Tibial artery (tissue), 4 donors: ENCODE measurements around the gene CFAP61.
A peak's percentile ranks its signal among the peaks of the same experiment; 100 is the strongest.

Experiments
- DNase-seq, 2 donors: peaks; one replicate each; pipeline ENCODE4 v3.0.0-alpha.2; 2019
- H3K27ac ChIP-seq, 2 donors: fragments of 200-600 bp; sonication (generic) in 1 of 2; 1 replicate in 1 of 2; 2 replicates in 1 of 2; pipeline ENCODE4 v1.5.1; 2018 to 2019; ENCODE audit warnings: mild to moderate bottlenecking in 1 of 2
- H3K27me3 ChIP-seq, 2 donors: fragments of 200-600 bp; sonication (generic) in 1 of 2; one replicate each; pipeline versions ENCODE4 v1.5.1 to v1.6.0; 2016 to 2019
- H3K36me3 ChIP-seq, 3 donors: fragments of 200-600 bp; sonication (generic) in 2 of 3; one replicate each; pipeline ENCODE4 v1.5.1; 2016 to 2019; ENCODE audit warnings: mild to moderate bottlenecking in 2 of 3
- H3K4me1 ChIP-seq, 4 donors: fragments of 200-600 bp; sonication (generic) in 2 of 4; 1 replicate in 3 of 4; 2 replicates in 1 of 4; pipeline ENCODE4 v1.5.1; 2016 to 2019
- H3K4me3 ChIP-seq, 2 donors: fragments of 200-600 bp; sonication (generic) in 1 of 2; 1 replicate in 1 of 2; 2 replicates in 1 of 2; pipeline ENCODE4 v1.5.1; 2018 to 2019; ENCODE audit warnings: mild to moderate bottlenecking in 2 of 2
- H3K9me3 ChIP-seq, 3 donors: fragments of 200-600 bp; sonication (generic) in 1 of 3; one replicate each; pipeline ENCODE4 v1.5.1; 2016 to 2019
- intact Hi-C: fragments of 100-400 bp; cut with DNase I; formaldehyde crosslinking; loops from one replicate; pipeline ENCODE4 v1.15.0; 2023; ENCODE audit warnings: low total_unique reads
- TF ChIP-seq, protein P1 (sequence below), 2 experiments: fragments of 200-600 bp in 1 of 2; fragments of 450-650 bp in 1 of 2; IDR thresholded peaks; one replicate each; pipeline ENCODE4 v1.5.1; 2017 to 2019; ENCODE audit warnings: antibody characterized with exemption in 2 of 2, mild to moderate bottlenecking in 1 of 2, moderate library complexity in 1 of 2

The CFAP61 gene

DNA sequence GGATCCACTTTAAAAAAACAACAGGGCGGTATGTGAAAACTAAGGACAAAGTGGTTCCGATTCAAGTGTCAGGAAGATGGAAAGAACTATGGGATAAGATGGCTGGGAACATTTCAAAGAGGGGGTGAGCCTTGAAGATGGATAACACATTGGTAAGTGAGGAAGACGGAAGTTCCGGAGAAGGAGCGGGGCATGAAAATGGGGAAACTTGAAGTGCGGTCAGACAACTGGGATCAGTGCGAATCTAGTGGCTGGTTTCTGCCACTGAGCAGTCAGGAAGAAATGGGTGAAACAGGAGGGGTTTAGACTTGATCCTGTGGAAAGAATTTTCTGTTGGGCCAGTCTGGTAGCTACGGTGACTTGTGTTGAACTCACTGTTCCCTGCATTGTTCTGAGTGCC lies 34.0 kb upstream of the CFAP61 start:
- no peaks in the 10 kb centered on the region for H3K9me3 ChIP-seq
- no peaks in the 10 kb centered on the region for H3K27me3 ChIP-seq
- TF ChIP-seq, protein P1, sequence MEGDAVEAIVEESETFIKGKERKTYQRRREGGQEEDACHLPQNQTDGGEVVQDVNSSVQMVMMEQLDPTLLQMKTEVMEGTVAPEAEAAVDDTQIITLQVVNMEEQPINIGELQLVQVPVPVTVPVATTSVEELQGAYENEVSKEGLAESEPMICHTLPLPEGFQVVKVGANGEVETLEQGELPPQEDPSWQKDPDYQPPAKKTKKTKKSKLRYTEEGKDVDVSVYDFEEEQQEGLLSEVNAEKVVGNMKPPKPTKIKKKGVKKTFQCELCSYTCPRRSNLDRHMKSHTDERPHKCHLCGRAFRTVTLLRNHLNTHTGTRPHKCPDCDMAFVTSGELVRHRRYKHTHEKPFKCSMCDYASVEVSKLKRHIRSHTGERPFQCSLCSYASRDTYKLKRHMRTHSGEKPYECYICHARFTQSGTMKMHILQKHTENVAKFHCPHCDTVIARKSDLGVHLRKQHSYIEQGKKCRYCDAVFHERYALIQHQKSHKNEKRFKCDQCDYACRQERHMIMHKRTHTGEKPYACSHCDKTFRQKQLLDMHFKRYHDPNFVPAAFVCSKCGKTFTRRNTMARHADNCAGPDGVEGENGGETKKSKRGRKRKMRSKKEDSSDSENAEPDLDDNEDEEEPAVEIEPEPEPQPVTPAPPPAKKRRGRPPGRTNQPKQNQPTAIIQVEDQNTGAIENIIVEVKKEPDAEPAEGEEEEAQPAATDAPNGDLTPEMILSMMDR (IDR thresholded peaks at IDR 0.05) = no peak
- intact Hi-C loops = loop anchor here (5.0 kb wide), 1 partner anchor 34 kb away; the partner anchor contains the start of genes CFAP61 and CRNKL1
- H3K4me1 ChIP-seq = peaks cover 0 to 35% (median 24%) of the 10 kb centered on the region in 4 donors
- peak overlapping the region; percentile 80 to 97 for H3K4me3 ChIP-seq
- H3K27ac ChIP-seq = no peak overlapping the region
- peaks cover 0 to 11% (median 0%) of the 10 kb centered on the region in 3 donors for H3K36me3 ChIP-seq
- no peak for DNase-seq

DNA sequence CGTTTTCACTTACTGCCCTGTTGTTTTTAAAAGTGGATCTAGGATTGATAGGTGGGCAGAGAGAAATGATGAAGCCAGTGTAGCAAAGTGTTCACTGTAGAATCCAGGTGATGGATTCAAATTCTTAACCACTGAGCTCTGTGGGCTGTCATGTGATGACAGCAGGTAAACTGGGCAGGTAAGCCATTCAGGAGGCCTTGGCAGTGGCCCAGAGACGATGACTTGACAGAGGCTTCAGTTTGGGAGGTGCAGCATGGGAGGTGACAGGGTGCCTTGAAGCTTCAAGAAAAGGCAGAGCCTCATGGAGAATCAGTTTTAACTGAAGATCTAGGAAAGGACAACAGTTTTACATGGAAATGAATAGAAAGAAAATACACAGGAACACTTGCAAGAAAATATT lies 33.2 kb upstream of the CFAP61 start:
- DNase-seq = no peak
- Histone ChIP-seq H3K27me3 (no peaks in the 10 kb centered on the region), H3K36me3 (peaks cover 0 to 12% (median 0%) of the 10 kb centered on the region in 3 donors), H3K9me3 (no peaks in the 10 kb centered on the region), H3K4me3 (no peak overlapping the region), H3K4me1 (peaks cover 0 to 35% (median 24%) of the 10 kb centered on the region in 4 donors), H3K27ac (no peak overlapping the region)
- intact Hi-C loops = loop anchor here (5.0 kb wide), 1 partner anchor 33 kb away; the partner anchor contains the start of genes CFAP61 and CRNKL1
- TF ChIP-seq, protein P1 (IDR thresholded peaks at IDR 0.05) = no peak

DNA sequence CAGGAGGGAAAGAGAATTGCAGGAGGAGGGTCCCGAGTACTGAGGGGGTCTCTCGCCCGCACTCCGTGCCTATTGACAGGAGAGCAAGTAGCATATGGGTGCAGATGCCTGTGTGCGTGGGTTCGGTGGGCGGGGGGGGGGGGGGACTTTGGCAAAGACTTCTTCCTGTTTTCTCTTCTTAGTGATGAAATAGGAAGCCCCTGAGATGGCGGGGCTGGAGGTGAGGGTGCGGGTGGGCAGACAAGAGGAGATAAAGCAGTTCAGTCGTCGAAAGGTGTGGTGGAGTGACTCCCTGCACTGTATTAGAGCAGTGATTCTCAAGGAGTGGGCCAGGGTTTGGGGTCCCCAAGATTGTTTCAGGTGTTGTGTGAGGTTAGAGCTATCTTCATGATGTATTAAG lies 31.4 kb upstream of the CFAP61 start:
- Histone ChIP-seq H3K36me3 (peaks cover 0 to 13% (median 0%) of the 10 kb centered on the region in 3 donors), H3K27me3 (no peaks in the 10 kb centered on the region), H3K27ac (no peak overlapping the region), H3K4me1 (peaks cover 0 to 35% (median 24%) of the 10 kb centered on the region in 4 donors), H3K4me3 (no peak overlapping the region), H3K9me3 (no peaks in the 10 kb centered on the region)
- intact Hi-C loops = no loop called here
- TF ChIP-seq, protein P1 (IDR thresholded peaks at IDR 0.05) = no peak
- DNase-seq = no peak

DNA sequence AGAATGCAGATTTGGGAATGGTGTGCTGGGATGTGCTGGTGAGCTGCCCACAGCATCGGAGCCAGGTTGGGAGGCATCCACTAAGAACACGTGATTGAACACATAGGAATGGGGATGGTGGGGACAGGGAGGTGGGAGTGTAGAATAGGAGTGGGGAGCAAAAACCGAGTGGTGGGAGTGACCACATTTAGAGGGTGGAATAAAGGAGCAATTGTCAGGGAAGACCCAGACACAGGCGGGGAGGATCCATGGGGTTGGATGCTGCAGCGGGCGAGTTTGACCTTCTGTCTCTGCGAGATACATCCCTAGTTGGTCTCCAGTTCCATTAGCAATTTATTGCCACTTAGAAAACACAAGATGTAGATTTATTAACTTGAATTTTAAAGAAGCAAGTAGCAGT lies 30.5 kb upstream of the CFAP61 start:
- no peak for DNase-seq
- H3K27me3 ChIP-seq = no peaks in the 10 kb centered on the region
- H3K4me3 ChIP-seq = no peak overlapping the region
- peaks cover 0 to 22% (median 5%) of the 10 kb centered on the region in 3 donors for H3K36me3 ChIP-seq
- TF ChIP-seq, protein P1 (IDR thresholded peaks at IDR 0.05) = no peak
- no peak overlapping the region for H3K27ac ChIP-seq
- H3K9me3 ChIP-seq = no peaks in the 10 kb centered on the region
- H3K4me1 ChIP-seq = peaks cover 0 to 39% (median 28%) of the 10 kb centered on the region in 4 donors
- intact Hi-C loops = no loop called here

DNA sequence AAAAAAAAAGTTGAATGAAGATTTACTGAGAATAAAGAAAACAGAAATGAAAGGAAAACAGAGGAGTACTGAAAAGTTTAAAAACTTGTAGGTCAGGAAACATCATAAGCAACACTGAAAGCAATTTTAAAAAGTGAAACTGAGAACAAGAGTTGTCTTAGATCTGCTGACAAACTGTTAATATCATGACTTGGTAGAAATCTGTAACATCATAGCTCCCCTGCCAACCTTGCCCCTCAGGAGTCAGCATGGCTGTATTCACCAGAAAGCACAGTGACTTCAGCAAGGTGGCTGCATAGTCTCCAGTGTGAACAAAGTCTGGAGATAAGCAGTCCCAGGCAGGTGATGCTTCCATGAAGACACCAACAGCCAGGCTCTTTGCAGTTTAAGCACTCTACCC lies 29.8 kb upstream of the CFAP61 start:
- Histone ChIP-seq H3K9me3 (no peaks in the 10 kb centered on the region), H3K4me1 (peaks cover 0 to 44% (median 29%) of the 10 kb centered on the region in 4 donors), H3K27me3 (no peaks in the 10 kb centered on the region), H3K36me3 (peaks cover 0 to 22% (median 11%) of the 10 kb centered on the region in 3 donors), H3K4me3 (no peak overlapping the region), H3K27ac (no peak overlapping the region)
- no peak for DNase-seq
- intact Hi-C loops = no loop called here
- TF ChIP-seq, protein P1 (IDR thresholded peaks at IDR 0.05) = no peak

DNA sequence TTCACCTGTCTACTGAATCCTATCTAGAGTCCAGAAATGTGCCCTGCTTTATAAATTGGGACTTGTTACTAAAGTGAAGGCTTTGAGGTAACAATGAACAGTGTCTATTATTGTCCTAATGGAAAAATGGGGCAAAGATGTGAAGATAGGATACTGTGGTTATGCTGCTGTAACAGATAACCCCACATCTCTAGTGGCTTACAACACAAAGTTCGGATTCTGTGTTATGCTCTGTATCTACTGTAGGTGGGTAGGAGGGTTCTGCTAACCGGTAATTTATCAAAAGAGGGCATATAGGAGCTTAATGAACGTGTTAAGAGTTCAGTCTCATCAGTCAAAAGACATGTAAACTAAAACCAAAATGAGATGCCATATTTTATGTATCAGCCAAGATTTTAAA lies 28.9 kb upstream of the CFAP61 start:
- intact Hi-C loops = no loop called here

More for the DNA sequence above, 28.9 kb upstream of the CFAP61 start:
- Histone ChIP-seq H3K4me3 (no peak overlapping the region), H3K27ac (no peak overlapping the region), H3K36me3 (peaks cover 1 to 22% (median 19%) of the 10 kb centered on the region in 3 donors), H3K27me3 (no peaks in the 10 kb centered on the region), H3K4me1 (peaks cover 0 to 40% (median 22%) of the 10 kb centered on the region in 4 donors), H3K9me3 (no peaks in the 10 kb centered on the region)
- TF ChIP-seq, protein P1 (IDR thresholded peaks at IDR 0.05) = no peak
- DNase-seq = no peak
